Choroid plexus epithelial cell (primary cell): ENCODE data around the gene SETSIP.
A peak's percentile ranks its signal among the peaks of the same experiment; 100 is the strongest.

Experiments used
- DNase-seq: peaks from one replicate; pipeline ENCODE4 v3.0.0-alpha.2; 2010; ENCODE audit warnings: low read depth
- H3K4me3 ChIP-seq: 2 replicates; pipeline ENCODE4 v1.5.1; 2011; ENCODE audit warnings: low read depth, mild to moderate bottlenecking, control low read depth, low read length, moderate library complexity
- TF ChIP-seq, protein P1 (sequence below): conservative IDR thresholded peaks from 2 replicates; pipeline ENCODE4 v1.5.1; 2011; ENCODE audit warnings: low read depth, mild to moderate bottlenecking, control low read depth, inconsistent platforms, low read length, moderate library complexity

The SETSIP gene

DNA sequence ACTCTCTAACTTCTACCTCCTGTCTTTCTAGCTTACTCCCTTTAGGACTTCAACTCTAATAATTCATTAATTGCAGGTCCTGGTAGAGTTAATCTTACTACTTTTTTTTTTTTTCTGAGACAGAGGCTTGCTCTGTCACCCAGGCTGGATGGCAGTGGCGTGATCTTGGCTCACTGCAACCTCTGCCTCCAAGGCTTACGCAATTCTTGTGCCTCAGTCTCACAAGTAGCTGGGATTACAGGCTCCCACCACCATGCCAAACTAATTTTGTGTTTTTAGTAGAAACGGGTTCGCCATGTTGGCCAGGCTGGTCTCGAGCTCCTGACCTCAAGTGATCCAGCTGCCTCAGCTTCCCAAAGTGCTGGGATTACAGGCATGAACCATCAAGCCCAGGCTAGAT, 20.7 kb upstream of the SETSIP start:
- DNase-seq: no peak
- no peak overlapping the region for H3K4me3 ChIP-seq
- TF ChIP-seq, protein P1, sequence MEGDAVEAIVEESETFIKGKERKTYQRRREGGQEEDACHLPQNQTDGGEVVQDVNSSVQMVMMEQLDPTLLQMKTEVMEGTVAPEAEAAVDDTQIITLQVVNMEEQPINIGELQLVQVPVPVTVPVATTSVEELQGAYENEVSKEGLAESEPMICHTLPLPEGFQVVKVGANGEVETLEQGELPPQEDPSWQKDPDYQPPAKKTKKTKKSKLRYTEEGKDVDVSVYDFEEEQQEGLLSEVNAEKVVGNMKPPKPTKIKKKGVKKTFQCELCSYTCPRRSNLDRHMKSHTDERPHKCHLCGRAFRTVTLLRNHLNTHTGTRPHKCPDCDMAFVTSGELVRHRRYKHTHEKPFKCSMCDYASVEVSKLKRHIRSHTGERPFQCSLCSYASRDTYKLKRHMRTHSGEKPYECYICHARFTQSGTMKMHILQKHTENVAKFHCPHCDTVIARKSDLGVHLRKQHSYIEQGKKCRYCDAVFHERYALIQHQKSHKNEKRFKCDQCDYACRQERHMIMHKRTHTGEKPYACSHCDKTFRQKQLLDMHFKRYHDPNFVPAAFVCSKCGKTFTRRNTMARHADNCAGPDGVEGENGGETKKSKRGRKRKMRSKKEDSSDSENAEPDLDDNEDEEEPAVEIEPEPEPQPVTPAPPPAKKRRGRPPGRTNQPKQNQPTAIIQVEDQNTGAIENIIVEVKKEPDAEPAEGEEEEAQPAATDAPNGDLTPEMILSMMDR: no peak

DNA sequence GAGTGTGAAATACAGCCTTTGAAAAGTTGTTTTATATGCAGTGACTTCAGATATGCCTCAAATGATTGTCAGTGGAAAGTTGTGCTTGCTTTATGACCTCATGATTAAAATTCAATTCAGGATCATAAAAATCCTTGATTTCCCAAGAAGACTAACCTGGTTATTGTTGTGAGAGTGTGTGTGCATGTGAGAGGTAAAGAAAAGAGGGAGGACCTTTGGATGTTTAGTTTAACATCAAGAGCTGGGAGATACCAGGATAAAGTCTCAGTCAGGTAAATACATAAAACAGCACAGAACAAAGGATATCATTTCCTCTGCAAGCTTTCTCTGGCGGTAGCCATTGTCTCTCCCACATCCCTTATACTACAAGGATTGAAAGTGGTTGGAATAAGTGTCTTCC, 19.4 kb upstream of the SETSIP start:
- DNase-seq: no peak
- TF ChIP-seq, protein P1: no peak
- no peak overlapping the region for H3K4me3 ChIP-seq

DNA sequence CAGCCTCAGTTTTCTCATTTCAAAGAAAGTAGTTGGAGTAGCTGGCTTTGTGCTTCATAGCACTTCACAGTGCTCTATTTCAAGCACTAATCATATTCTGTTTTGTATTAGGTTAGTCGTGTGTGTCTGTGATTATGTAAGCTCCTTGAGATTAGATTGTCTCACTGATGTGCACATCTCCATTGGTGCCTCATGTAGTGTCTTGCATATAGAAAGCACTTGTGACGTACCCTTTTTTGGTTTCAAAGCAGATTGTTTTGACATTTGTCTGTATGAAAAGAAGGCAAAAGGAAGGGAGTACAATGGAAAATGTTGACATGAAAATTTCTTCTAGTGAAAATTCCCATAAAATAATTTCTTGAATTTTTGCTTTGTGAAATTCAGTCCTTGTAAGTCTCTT, 18.9 kb upstream of the SETSIP start:
- DNase-seq: no peak
- TF ChIP-seq, protein P1: no peak

DNA sequence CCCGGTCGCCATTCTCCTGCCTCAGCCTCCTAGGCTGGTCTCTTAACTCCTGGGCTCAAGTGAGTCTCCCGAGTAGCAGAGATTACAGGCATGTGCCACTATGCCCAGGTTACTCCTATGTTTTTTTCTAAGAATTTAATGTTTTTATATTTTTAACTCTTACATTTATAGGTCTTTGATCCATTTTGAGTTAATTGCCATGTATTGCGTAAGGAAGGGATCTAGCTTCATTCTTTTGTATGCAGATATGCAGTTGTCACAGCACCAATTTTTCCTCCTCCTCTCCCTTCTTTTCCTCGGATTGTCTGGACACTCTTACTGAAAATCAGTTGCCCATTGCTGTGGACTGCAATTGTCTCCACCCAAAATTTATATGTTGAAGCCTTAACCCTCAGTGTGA, 16.4 kb upstream of the SETSIP start:
- no peak overlapping the region for H3K4me3 ChIP-seq
- TF ChIP-seq, protein P1: no peak
- no peak for DNase-seq

More for the DNA sequence above, 18.9 kb upstream of the SETSIP start:
- no peak overlapping the region for H3K4me3 ChIP-seq

DNA sequence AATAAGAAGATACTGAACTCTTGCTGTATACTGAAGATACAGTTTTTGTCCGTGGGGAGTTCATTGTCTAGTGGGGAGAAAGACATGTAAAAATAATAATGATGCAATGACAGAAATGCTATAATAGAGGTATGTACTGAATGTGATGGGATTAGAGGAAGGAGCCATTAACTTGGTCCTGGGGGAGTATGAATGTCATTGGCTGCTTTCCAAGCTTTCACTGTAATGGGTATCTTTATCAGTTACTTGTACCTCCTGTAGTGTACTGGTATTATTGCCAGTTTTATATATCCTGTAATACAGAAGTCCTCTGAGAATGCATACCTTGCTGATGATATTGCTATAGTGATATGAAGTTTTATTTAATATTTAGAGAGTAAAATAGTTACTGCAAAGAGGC, 12.3 kb upstream of the SETSIP start:
- no peak overlapping the region for H3K4me3 ChIP-seq
- TF ChIP-seq, protein P1: no peak
- DNase-seq: peak; percentile 70

DNA sequence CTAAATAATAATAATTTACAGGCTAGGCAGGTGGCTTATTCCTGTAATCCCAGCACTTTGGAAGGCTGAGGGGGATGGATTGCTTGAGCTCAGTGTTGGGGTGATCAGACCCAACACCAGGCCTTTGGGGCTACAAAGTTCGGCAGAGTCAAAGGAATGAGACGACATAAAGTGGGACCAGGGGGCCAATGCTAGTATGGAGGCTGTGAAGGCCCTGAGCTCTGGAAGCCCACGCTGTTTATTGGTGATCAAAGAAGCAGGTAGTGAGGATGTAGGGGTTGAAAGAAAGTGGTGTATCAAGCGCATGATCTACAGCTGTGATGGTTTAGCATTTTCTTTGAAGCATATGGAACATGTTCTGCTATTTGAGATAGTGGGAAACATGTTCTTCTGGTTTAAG, 10.5 kb upstream of the SETSIP start:
- TF ChIP-seq, protein P1: no peak
- DNase-seq: peak; percentile 10
- H3K4me3 ChIP-seq: no peak overlapping the region

DNA sequence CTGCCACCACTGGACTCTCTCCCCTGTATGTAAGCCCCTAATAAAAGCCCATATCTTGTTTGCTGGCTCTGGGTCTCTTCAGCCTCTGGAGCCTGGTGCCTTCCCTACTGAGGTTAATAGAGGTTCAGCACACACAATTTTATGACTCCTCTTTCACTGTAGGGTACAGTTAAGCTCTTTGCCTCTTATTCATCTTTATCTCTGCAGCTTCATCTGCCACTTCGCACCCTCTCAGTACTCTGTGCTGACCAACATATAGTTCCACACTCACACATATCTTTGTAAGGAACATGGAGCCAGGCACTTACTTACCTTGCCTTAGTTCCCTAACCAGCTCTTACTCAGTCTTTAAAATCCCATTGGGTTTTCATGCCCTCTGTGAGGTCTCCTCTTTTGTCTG, 9.4 kb upstream of the SETSIP start:
- DNase-seq: no peak
- TF ChIP-seq, protein P1: no peak
- no peak overlapping the region for H3K4me3 ChIP-seq
